HG02642 (cell line): ENCODE measurements around the gene THOP1.

Source experiments
- ATAC-seq: cut with Tn5 transposase; IDR thresholded peaks from one replicate; pipeline ENCODE4 v1.9.1; 2021; ENCODE audit warnings: mild to moderate bottlenecking; ENCODE audit not compliant: unreplicated experiment, poor library complexity

THOP1 gene

GRCh38 chr19:2761876-2762782, 23.2 kb upstream of the THOP1 start:
- ATAC-seq, result no peak

GRCh38 chr19:2762783-2763496, 22.4 kb upstream of the THOP1 start:
- no peak for ATAC-seq

GRCh38 chr19:2763687-2764086, 21.6 kb upstream of the THOP1 start:
- ATAC-seq, result no peak

- ATAC-seq, result no peak
Observed at GRCh38 chr19:2764945-2765344, 20.4 kb upstream of the THOP1 start.

- no peak for ATAC-seq
Observed at GRCh38 chr19:2765376-2765775, 19.9 kb upstream of the THOP1 start.

GRCh38 chr19:2766594-2767372, 18.5 kb upstream of the THOP1 start:
- ATAC-seq, result no peak

GRCh38 chr19:2767688-2768087, 17.6 kb upstream of the THOP1 start:
- no peak for ATAC-seq

GRCh38 chr19:2768365-2769132, 16.8 kb upstream of the THOP1 start:
- no peak for ATAC-seq

GRCh38 chr19:2769218-2769617, 16.1 kb upstream of the THOP1 start:
- ATAC-seq, result no peak

GRCh38 chr19:2770055-2771013, 15.0 kb upstream of the THOP1 start:
- no peak for ATAC-seq

- no peak for ATAC-seq
Observed at GRCh38 chr19:2771786-2772674, 13.3 kb upstream of the THOP1 start.

- ATAC-seq, result no peak
Observed at GRCh38 chr19:2774083-2774679, 11.1 kb upstream of the THOP1 start.

- ATAC-seq, result no peak
Observed at GRCh38 chr19:2774953-2775555, 10.2 kb upstream of the THOP1 start.

- ATAC-seq, result no peak
Observed at GRCh38 chr19:2775556-2776430, 9.5 kb upstream of the THOP1 start.

GRCh38 chr19:2777952-2778683, 7.2 kb upstream of the THOP1 start:
- no peak for ATAC-seq
